Measurements from ENCODE around the gene PRIMA1. TPM values are rescaled to one million over a fixed set of nuclear protein-coding genes. Genes with fewer than 3 reads are reported as not detected.

PRIMA1 gene
- total RNA-seq, 4 donors from 2014 or later: 14.0 to 28.8 (median 16.4) TPM

DNA sequence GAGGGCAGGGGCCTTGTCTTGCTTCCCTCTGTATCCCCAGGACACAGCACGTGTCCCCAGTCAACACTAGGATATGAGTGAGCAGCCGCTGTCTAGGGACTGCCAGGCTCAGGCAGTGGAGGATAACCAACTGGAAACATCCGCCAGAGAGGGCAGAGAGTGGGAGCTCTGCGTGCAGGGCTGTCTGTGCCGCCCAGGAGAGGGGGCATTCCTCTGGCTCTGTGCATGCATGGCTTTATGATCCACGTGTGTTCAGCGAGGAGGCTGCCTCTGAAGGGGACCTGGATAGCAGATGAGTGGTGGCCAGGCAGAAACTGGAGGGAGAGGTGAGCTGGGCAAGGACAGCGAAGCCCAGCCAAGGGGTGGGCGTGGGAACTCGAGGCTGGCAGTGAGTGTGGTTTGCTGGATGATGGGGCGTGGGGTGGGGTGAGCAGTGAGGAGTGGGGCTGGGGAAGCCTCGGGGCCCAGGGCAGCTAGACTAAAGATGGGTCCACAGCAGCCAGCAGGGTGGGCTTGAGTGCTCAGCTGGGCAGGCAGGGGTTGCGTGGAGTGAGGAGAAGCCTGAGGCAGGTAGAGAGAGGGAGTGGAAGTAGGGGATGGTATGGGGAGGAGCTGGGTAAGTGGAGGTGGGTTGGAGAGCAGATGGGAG is 72.9 kb downstream of the PRIMA1 start:
- WGBS, 2 donors (ENCODE audit: low coverage in 1 of 2): 81 to 89% methylated on average over 2 to 5 of the region's 13 CpGs
- no peaks in the 10 kb centered on the region for H3K4me1 ChIP-seq
- H3K27me3 ChIP-seq: peaks cover 19% of the 10 kb centered on the region
- H3K27ac ChIP-seq: no peak overlapping the region
- no peaks in the 10 kb centered on the region for H3K9me3 ChIP-seq
- no peak overlapping the region for H3K4me3 ChIP-seq
- no peak for TF ChIP-seq EP300 (IDR thresholded peaks at IDR 0.05)
- ATAC-seq: no peak
- H3K36me3 ChIP-seq: peaks cover 0 to 9% of the 10 kb centered on the region in 2 donors

DNA sequence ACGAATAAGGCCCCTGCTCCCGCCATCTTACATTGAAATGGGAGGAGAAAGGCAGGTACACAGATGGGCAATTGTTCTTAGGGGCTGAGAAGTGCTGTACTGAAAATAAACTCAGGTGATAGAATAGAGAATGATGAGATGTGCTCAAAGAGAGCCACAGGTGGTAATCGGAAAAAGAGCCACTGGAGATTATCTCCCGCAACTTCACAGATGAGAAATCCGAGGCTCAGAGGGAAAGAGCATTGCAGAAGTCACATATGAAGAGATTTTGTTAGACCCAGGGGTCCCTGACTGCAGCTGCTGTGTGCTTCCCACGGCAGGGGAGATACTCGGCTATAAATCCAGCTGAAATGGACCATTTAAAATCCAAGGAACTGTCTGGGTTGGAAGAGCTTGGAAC is 73.7 kb downstream of the PRIMA1 start:
- ATAC-seq: no peak
- TF ChIP-seq POLR2AphosphoS5 (IDR thresholded peaks at IDR 0.05): no peak
- Histone ChIP-seq H3K4me1 (no peaks in the 10 kb centered on the region), H3K27ac (no peak overlapping the region), H3K4me3 (no peak overlapping the region), H3K27me3 (peaks cover 19% of the 10 kb centered on the region), H3K9me3 (no peaks in the 10 kb centered on the region), H3K36me3 (peaks cover 0 to under 1% of the 10 kb centered on the region in 2 donors)
- 48 to 73% methylated on average over 7 of the region's 7 CpGs for WGBS, 2 donors (ENCODE audit: low coverage in 1 of 2)

GRCh38 chr14:93713726-93714405 is 74.4 kb downstream of the PRIMA1 start:
- no peak for ATAC-seq
- no peaks in the 10 kb centered on the region for H3K4me1 ChIP-seq
- no peak for TF ChIP-seq POLR2AphosphoS5 (IDR thresholded peaks at IDR 0.05)
- TF ChIP-seq, protein P1, sequence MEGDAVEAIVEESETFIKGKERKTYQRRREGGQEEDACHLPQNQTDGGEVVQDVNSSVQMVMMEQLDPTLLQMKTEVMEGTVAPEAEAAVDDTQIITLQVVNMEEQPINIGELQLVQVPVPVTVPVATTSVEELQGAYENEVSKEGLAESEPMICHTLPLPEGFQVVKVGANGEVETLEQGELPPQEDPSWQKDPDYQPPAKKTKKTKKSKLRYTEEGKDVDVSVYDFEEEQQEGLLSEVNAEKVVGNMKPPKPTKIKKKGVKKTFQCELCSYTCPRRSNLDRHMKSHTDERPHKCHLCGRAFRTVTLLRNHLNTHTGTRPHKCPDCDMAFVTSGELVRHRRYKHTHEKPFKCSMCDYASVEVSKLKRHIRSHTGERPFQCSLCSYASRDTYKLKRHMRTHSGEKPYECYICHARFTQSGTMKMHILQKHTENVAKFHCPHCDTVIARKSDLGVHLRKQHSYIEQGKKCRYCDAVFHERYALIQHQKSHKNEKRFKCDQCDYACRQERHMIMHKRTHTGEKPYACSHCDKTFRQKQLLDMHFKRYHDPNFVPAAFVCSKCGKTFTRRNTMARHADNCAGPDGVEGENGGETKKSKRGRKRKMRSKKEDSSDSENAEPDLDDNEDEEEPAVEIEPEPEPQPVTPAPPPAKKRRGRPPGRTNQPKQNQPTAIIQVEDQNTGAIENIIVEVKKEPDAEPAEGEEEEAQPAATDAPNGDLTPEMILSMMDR (IDR thresholded peaks at IDR 0.05): no peak
- TF ChIP-seq EP300 (IDR thresholded peaks at IDR 0.05): no peak
- TF ChIP-seq POLR2A (IDR thresholded peaks at IDR 0.05): no peak
- no peaks in the 10 kb centered on the region for H3K9me3 ChIP-seq
- 43 to 57% methylated on average over 4 to 5 of the region's 13 CpGs for WGBS, 2 donors (ENCODE audit: low coverage in 1 of 2)
- no peaks in the 10 kb centered on the region for H3K36me3 ChIP-seq
- H3K4me3 ChIP-seq: no peak overlapping the region
- no peak overlapping the region for H3K27ac ChIP-seq
- peaks cover 19% of the 10 kb centered on the region for H3K27me3 ChIP-seq

GRCh38 chr14:93712838-93713724 is 75.2 kb downstream of the PRIMA1 start:
- TF ChIP-seq, protein P1 (IDR thresholded peaks at IDR 0.05): no peak
- TF ChIP-seq POLR2A (IDR thresholded peaks at IDR 0.05) (no peak), POLR2AphosphoS5 (IDR thresholded peaks at IDR 0.05) (no peak), EP300 (IDR thresholded peaks at IDR 0.05) (no peak)
- 61 to 62% methylated on average over 5 to 7 of the region's 18 CpGs for WGBS, 2 donors (ENCODE audit: low coverage in 1 of 2)
- H3K27me3 ChIP-seq: peaks cover 19% of the 10 kb centered on the region
- H3K4me1 ChIP-seq: no peaks in the 10 kb centered on the region
- H3K36me3 ChIP-seq: no peaks in the 10 kb centered on the region
- no peak overlapping the region for H3K27ac ChIP-seq
- H3K9me3 ChIP-seq: no peaks in the 10 kb centered on the region
- no peak overlapping the region for H3K4me3 ChIP-seq
- no peak for ATAC-seq

DNA sequence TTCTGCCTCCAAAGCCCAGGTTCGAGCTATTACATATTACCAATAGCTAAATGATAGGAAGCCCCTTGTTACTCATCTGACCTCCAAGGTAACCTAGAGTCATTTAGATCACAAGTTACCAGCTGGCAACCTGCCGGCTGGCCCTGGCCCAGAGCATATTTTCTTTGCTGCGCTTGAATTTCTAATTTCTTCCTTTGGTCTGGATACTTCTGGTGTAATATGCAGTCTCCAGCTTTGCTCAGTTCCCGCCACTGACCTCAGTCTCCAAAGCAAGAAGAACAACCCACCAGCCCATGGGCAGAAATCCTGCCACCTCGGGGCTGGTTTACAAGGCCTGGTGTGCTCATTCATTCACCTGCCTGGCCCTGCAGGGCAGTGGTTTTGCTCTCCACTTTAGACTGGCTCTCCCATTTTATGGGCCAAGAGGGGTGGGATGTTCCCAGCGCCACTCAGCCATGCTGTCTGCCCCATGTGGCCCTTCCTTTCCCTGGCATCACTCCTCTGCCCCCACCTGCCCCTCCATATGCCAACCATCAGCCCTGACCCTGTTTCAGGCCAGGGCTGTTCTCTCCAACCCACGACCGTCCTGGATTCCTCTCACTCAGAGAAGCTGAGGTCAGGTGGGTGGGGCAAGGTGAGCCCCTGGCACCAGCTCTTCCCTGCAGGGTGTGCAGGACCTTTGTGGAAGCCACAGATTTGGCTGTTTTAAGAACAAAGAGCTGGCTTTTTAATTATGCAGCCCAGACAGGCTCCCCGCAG is 76.0 kb downstream of the PRIMA1 start:
- Histone ChIP-seq H3K9me3 (no peaks in the 10 kb centered on the region), H3K4me1 (no peaks in the 10 kb centered on the region), H3K4me3 (no peak overlapping the region), H3K36me3 (no peaks in the 10 kb centered on the region), H3K27ac (no peak overlapping the region), H3K27me3 (peaks cover 19% of the 10 kb centered on the region)
- TF ChIP-seq, protein P1 (IDR thresholded peaks at IDR 0.05): no peak
- TF ChIP-seq EP300 (IDR thresholded peaks at IDR 0.05): no peak
- TF ChIP-seq POLR2A (IDR thresholded peaks at IDR 0.05): no peak
- no peak for TF ChIP-seq POLR2AphosphoS5 (IDR thresholded peaks at IDR 0.05)
- 78% methylated on average over 6 of the region's 9 CpGs; no CpG with 5 or more reads in 1 of the 2 donors for WGBS, 2 donors (ENCODE audit: low coverage in 1 of 2)
- no peak for ATAC-seq
